ENCODE results near the gene LARGE2. TPM values are rescaled to one million over a fixed set of nuclear protein-coding genes. Genes with fewer than 3 reads are reported as not detected.
"Not testable (repeated sequence)": the region's sequence is repeated elsewhere in the genome, so short reads cannot be mapped to it uniquely, and the experiment has no call there.

Gene LARGE2
- total RNA-seq, 4 donors from 2014 or later, result 2.5 TPM; not detected in 3

GRCh38 chr11:45900175-45900800 is 22.2 kb upstream of the LARGE2 start:
- peaks cover 0 to 34% of the 10 kb centered on the region in 2 donors for H3K36me3 ChIP-seq
- 4 to 5% methylated on average over 10 to 12 of the region's 59 CpGs for WGBS, 2 donors (ENCODE audit: low coverage in 1 of 2)
- H3K9me3 ChIP-seq, result not testable (repeated sequence)
- TF ChIP-seq POLR2A (IDR thresholded peaks at IDR 0.05), result peak; percentile 9 to 34
- peaks cover 12% of the 10 kb centered on the region for H3K27me3 ChIP-seq
- peak overlapping the region; percentile 37 to 72 for H3K4me3 ChIP-seq
- H3K27ac ChIP-seq, result peak overlapping the region in 3 of 4 donors; percentile 64 to 78 (median 77)
- ATAC-seq, result peak; percentile 36
- peaks cover 0 to 28% (median 15%) of the 10 kb centered on the region in 3 donors for H3K4me1 ChIP-seq

GRCh38 chr11:45900916-45901617 is 21.4 kb upstream of the LARGE2 start:
- Histone ChIP-seq H3K27me3 (peaks cover 6% of the 10 kb centered on the region), H3K36me3 (peaks cover 0 to 38% of the 10 kb centered on the region in 2 donors), H3K9me3 (no peaks in the 10 kb centered on the region), H3K27ac (peak overlapping the region in 3 of 4 donors; percentile 64 to 78 (median 77)), H3K4me3 (peak overlapping the region; percentile 37 to 72), H3K4me1 (peaks cover 0 to 28% (median 15%) of the 10 kb centered on the region in 3 donors)
- no peak for ATAC-seq
- TF ChIP-seq POLR2A (IDR thresholded peaks at IDR 0.05), result no peak
- no peak for TF ChIP-seq EP300 (IDR thresholded peaks at IDR 0.05)
- no peak for TF ChIP-seq POLR2AphosphoS5 (IDR thresholded peaks at IDR 0.05)
- no peak for TF ChIP-seq CTCF (IDR thresholded peaks at IDR 0.05)
- WGBS, 2 donors (ENCODE audit: low coverage in 1 of 2), result 9% methylated on average over 8 of the region's 8 CpGs; no CpG with 5 or more reads in 1 of the 2 donors

- no peak for TF ChIP-seq CTCF (IDR thresholded peaks at IDR 0.05)
- TF ChIP-seq EP300 (IDR thresholded peaks at IDR 0.05), result no peak
- no peak for TF ChIP-seq POLR2AphosphoS5 (IDR thresholded peaks at IDR 0.05)
- TF ChIP-seq POLR2A (IDR thresholded peaks at IDR 0.05), result no peak
- Histone ChIP-seq H3K36me3 (peaks cover 0 to 38% of the 10 kb centered on the region in 2 donors), H3K27me3 (peaks cover 2% of the 10 kb centered on the region), H3K9me3 (no peaks in the 10 kb centered on the region), H3K4me3 (no peak overlapping the region), H3K4me1 (peaks cover 0 to 28% (median 15%) of the 10 kb centered on the region in 3 donors), H3K27ac (no peak overlapping the region)
- WGBS, 2 donors (ENCODE audit: low coverage in 1 of 2), result 69% methylated on average over 3 of the region's 6 CpGs; no CpG with 5 or more reads in 1 of the 2 donors
- ATAC-seq, result no peak
Measured at GRCh38 chr11:45901626-45902025, 20.8 kb upstream of the LARGE2 start.

- WGBS, 2 donors (ENCODE audit: low coverage in 1 of 2), result 80% methylated on average over 1 of the region's 56 CpGs; no CpG with 5 or more reads in 1 of the 2 donors
- H3K9me3 ChIP-seq, result no peaks in the 10 kb centered on the region
- H3K27me3 ChIP-seq, result no peaks in the 10 kb centered on the region
- H3K4me1 ChIP-seq, result peaks cover 0 to 29% (median 15%) of the 10 kb centered on the region in 3 donors
- H3K36me3 ChIP-seq, result peaks cover 0 to 38% of the 10 kb centered on the region in 2 donors
- H3K27ac ChIP-seq, result no peak overlapping the region
- H3K4me3 ChIP-seq, result no peak overlapping the region
- TF ChIP-seq CTCF (IDR thresholded peaks at IDR 0.05) (no peak), POLR2A (IDR thresholded peaks at IDR 0.05) (no peak), POLR2AphosphoS5 (IDR thresholded peaks at IDR 0.05) (no peak), EP300 (IDR thresholded peaks at IDR 0.05) (no peak)
- ATAC-seq, result no peak
Measured at GRCh38 chr11:45902452-45903380, 19.7 kb upstream of the LARGE2 start.

Measured in gastroesophageal sphincter (tissue), 4 donors.